ENCODE data around the gene ASPHD1. TPM values are rescaled to one million over a fixed set of nuclear protein-coding genes. Genes with fewer than 3 reads are reported as not detected.

The ASPHD1 gene
- total and polyA plus RNA-seq, 2 of the 4 experiments (the other 2 are of a cell fraction) = 4.1 to 14.5 TPM

DNA sequence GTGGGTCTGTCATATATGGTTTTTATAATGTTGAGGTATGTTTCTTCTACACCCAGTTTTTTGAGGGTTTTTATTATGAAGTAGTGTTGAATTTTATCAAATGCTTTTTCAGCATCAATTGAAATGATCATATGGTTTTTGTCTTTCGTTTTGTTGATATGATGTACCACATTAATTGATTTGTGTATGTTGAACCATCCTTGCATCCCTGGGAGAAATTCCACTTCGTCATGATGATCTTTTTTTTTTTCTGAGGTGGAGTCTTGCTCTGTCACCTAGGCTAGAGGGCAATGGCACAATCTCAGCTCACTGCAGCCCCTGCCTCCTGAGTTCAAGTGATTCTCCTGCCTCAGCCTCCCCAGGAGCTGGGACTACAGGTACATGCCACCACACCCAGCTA is 47.6 kb downstream of the ASPHD1 start:
- no peak overlapping the region for H2BK15ac ChIP-seq (ENCODE audit: low read depth, low read length)
- 80% methylated on average over 1 of the region's 2 CpGs; no CpG with 5 or more reads in 1 of the 2 experiments for WGBS, 2 experiments (ENCODE audit: extremely low coverage in 2 of 2, insufficient read length in 1 of 2)
- H3K27me3 ChIP-seq (ENCODE audit: control insufficient read depth, insufficient read depth, low read length) = no peaks in the 10 kb centered on the region
- no peak overlapping the region for H3K4me2 ChIP-seq (ENCODE audit: low read depth, low read length)
- no peak overlapping the region for H3K4ac ChIP-seq (ENCODE audit: low read depth, low read length)
- H3K9me3 ChIP-seq (ENCODE audit: control insufficient read depth, insufficient read depth, low read length) = no peaks in the 10 kb centered on the region
- H3K18ac ChIP-seq (ENCODE audit: low read depth, low read length) = no peak overlapping the region
- no peak for DNase-seq
- intact Hi-C loops (cut with micrococcal nuclease) (no loop called here), dilution Hi-C loops (cut with HindIII; ENCODE audit: low sequenced_read_pairs, unreplicated experiment) (no loop called here), in situ Hi-C loops (cut with MboI; ENCODE audit: low sequenced_read_pairs) (no loop called here)
- no peak overlapping the region for H3K56ac ChIP-seq (ENCODE audit: extremely low read depth, insufficient read depth, low read length)
- H2BK5ac ChIP-seq (ENCODE audit: low read depth, low read length, poor library complexity, severe bottlenecking) = no peak overlapping the region
- H3K9ac ChIP-seq (ENCODE audit: low read depth, low read length) = no peak overlapping the region
- CTCF ChIA-PET = no interaction called here
- no peak overlapping the region for H2AK9ac ChIP-seq (replicated peaks; ENCODE audit: low read depth, low read length, poor library complexity)
- no peak overlapping the region for H2BK20ac ChIP-seq (ENCODE audit: low read depth, low read length)
- no peak overlapping the region for H3K27ac ChIP-seq (ENCODE audit: insufficient read depth, low read length)
- H2BK120ac ChIP-seq (ENCODE audit: low read depth, low read length) = no peak overlapping the region
- H4K20me1 ChIP-seq (ENCODE audit: insufficient read depth, low read length) = no peaks in the 10 kb centered on the region; the same call in 1 of the 2 replicates
- no peak overlapping the region for H4K5ac ChIP-seq (ENCODE audit: low read depth, low read length)
- no peak overlapping the region for H2AFZ ChIP-seq (replicated peaks; ENCODE audit: low read length, poor library complexity)
- no peak overlapping the region for H3K23ac ChIP-seq (ENCODE audit: low read depth, low read length)
- H4K91ac ChIP-seq (ENCODE audit: insufficient read depth, low read depth, low read length) = no peak overlapping the region
- no peaks in the 10 kb centered on the region for H3K79me1 ChIP-seq (ENCODE audit: low read depth in 1 of 2, low read length in 2 of 2)
- H3K14ac ChIP-seq (replicated peaks; ENCODE audit: low read depth, low read length) = no peak overlapping the region
- ATAC-seq (ENCODE audit: low read depth) = no peak
- H3K9me1 ChIP-seq (ENCODE audit: insufficient read depth, low read length) = 0 out of 2 replicates have a peak, but pooled peaks cover under 1% of the 10 kb centered on the region
- POLR2A ChIA-PET (ENCODE audit: unreplicated experiment) = no interaction called here
- no peak overlapping the region for H3K4me3 ChIP-seq (ENCODE audit: insufficient read depth, low read depth, low read length)
- H3K36me3 ChIP-seq (ENCODE audit: control insufficient read depth, insufficient read depth, low read length) = no peaks in the 10 kb centered on the region
- H4K8ac ChIP-seq (ENCODE audit: low read depth in 2 of 2, low read length in 2 of 2) = no peak overlapping the region
- no TSS peak for BruUV-seq (replicated peaks)
- TF ChIP-seq RCOR1 (IDR thresholded peaks at IDR 0.05; ENCODE audit: insufficient replicate concordance, low read length) = no peak
- no peak for TF ChIP-seq SMC3 (IDR thresholded peaks at IDR 0.05; ENCODE audit: low read depth, low read length)
- no peak for TF ChIP-seq CHD1 (IDR thresholded peaks at IDR 0.05; ENCODE audit: low read depth, low read length)
- TF ChIP-seq, protein P1, sequence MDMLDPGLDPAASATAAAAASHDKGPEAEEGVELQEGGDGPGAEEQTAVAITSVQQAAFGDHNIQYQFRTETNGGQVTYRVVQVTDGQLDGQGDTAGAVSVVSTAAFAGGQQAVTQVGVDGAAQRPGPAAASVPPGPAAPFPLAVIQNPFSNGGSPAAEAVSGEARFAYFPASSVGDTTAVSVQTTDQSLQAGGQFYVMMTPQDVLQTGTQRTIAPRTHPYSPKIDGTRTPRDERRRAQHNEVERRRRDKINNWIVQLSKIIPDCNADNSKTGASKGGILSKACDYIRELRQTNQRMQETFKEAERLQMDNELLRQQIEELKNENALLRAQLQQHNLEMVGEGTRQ (IDR thresholded peaks at IDR 0.05; ENCODE audit: low read depth, low read length) = no peak
- TF ChIP-seq, protein P2, sequence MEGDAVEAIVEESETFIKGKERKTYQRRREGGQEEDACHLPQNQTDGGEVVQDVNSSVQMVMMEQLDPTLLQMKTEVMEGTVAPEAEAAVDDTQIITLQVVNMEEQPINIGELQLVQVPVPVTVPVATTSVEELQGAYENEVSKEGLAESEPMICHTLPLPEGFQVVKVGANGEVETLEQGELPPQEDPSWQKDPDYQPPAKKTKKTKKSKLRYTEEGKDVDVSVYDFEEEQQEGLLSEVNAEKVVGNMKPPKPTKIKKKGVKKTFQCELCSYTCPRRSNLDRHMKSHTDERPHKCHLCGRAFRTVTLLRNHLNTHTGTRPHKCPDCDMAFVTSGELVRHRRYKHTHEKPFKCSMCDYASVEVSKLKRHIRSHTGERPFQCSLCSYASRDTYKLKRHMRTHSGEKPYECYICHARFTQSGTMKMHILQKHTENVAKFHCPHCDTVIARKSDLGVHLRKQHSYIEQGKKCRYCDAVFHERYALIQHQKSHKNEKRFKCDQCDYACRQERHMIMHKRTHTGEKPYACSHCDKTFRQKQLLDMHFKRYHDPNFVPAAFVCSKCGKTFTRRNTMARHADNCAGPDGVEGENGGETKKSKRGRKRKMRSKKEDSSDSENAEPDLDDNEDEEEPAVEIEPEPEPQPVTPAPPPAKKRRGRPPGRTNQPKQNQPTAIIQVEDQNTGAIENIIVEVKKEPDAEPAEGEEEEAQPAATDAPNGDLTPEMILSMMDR (conservative IDR thresholded peaks at IDR 0.05; ENCODE audit: low read depth, low read length) = no peak
- H2AK5ac ChIP-seq (ENCODE audit: low read depth, low read length) = no peak overlapping the region
- H3K4me1 ChIP-seq (ENCODE audit: control insufficient read depth, insufficient read depth, low read length) = peaks cover 4% of the 10 kb centered on the region

Measured in IMR-90 (cell line).